ENCODE results near the gene PPP4R2.

GRCh38 chr3:72961752-72962151 lies 34.9 kb upstream of the PPP4R2 start:
- no peak for TF ChIP-seq CTCF (IDR thresholded peaks at IDR 0.05)
- no peak for TF ChIP-seq POLR2A (IDR thresholded peaks at IDR 0.05)
